HepG2 (cell line): ENCODE measurements around the gene TMEM218. TPM values are rescaled to one million over a fixed set of nuclear protein-coding genes. Genes with fewer than 3 reads are reported as not detected.
A peak's percentile ranks its signal among the peaks of the same experiment; 100 is the strongest.

Source experiments
- BCL3 ChIP-seq: sonication (generic); formaldehyde crosslinking; IDR thresholded peaks from 2 replicates; pipeline ENCODE4 v1.5.1; 2020; ENCODE audit warnings: mild to moderate bottlenecking, missing genetic modification reagents, moderate library complexity
- ETV5 ChIP-seq: IDR thresholded peaks from 2 replicates; pipeline ENCODE4 v1.6.1; 2018; ENCODE audit warnings: missing biosample characterization, missing genetic modification reagents, inconsistent platforms, borderline replicate concordance
- MATR3 ChIP-seq: sonication (generic); formaldehyde crosslinking; IDR thresholded peaks from 2 replicates; pipeline ENCODE4 v1.4.0; 2020; ENCODE audit warnings: missing genetic modification reagents
- PHF8 ChIP-seq: sonication (generic); formaldehyde crosslinking; IDR thresholded peaks from 2 replicates; pipeline ENCODE4 v1.5.0; 2020; ENCODE audit warnings: missing genetic modification reagents
- REST ChIP-seq, 2 experiments: IDR thresholded peaks; 2 replicates each; pipeline ENCODE4 v1.6.1; 2011 to 2012; ENCODE audit warnings: low read length in 2 of 2, borderline replicate concordance in 1 of 2, low read depth in 1 of 2, mild to moderate bottlenecking in 1 of 2, moderate library complexity in 1 of 2
- SIN3A ChIP-seq: IDR thresholded peaks from 2 replicates; pipeline ENCODE4 v1.6.1; 2011; ENCODE audit warnings: low read depth, mild to moderate bottlenecking, control low read depth, low read length, borderline replicate concordance
- ZBTB8A ChIP-seq: sonication (generic); formaldehyde crosslinking; IDR thresholded peaks from 2 replicates; pipeline ENCODE4 v1.4.0; 2020; ENCODE audit warnings: mild to moderate bottlenecking, low read depth, missing genetic modification reagents, borderline replicate concordance
- ZC3H13 ChIP-seq: sonication (generic); formaldehyde crosslinking; IDR thresholded peaks from 2 replicates; pipeline ENCODE4 v1.8.1; 2023; ENCODE audit warnings: mild to moderate bottlenecking, missing genetic modification reagents, moderate library complexity
- ZNF205 ChIP-seq: IDR thresholded peaks from 2 replicates; pipeline ENCODE4 v1.6.1; 2018; ENCODE audit warnings: missing biosample characterization, missing genetic modification reagents
- polyA plus RNA-seq, 8 experiments: library from polyadenylated mRNA; depleted of rRNA in 3 of 8; stranded (reverse) in 7 of 8; unstranded in 1 of 8; fragments of >200 nt; fragmentation: Illumina TruSeq in 4 of 8; extraction: Trizol in 4 of 8; gene quantifications; 2 replicates each; pipeline versions ENCODE4 v1.2.1 to v1.2.3, GENCODE V29; 2011 to 2016; ENCODE audit warnings: low read depth in 4 of 8, missing spikeins in 1 of 8, mixed read lengths in 1 of 8; ENCODE audit not compliant: insufficient read depth in 1 of 8
- total RNA-seq, 5 experiments: library from RNA; depleted of rRNA; stranded (reverse); fragments of >200 nt; fragmentation: Illumina TruSeq; extraction: Trizol; gene quantifications; 2 replicates each; pipeline ENCODE4 v1.2.3, GENCODE V29; 2016; ENCODE audit warnings: low read depth in 1 of 5
- TF ChIP-seq, protein P1 (sequence below): sonication (generic); formaldehyde crosslinking; IDR thresholded peaks from 2 replicates; pipeline ENCODE4 v1.5.0; 2020; ENCODE audit warnings: missing genetic modification reagents
- TF ChIP-seq, protein P2 (sequence below): sonication (generic); formaldehyde crosslinking; IDR thresholded peaks from 2 replicates; pipeline ENCODE4 v1.4.0; 2020; ENCODE audit warnings: mild to moderate bottlenecking, missing genetic modification reagents

TMEM218 gene
- total and polyA plus RNA-seq, 2 of the 13 experiments (the other 11 are each of a cell fraction or from before 2014, with no cell fraction given): 11.8 to 14.0 TPM

DNA sequence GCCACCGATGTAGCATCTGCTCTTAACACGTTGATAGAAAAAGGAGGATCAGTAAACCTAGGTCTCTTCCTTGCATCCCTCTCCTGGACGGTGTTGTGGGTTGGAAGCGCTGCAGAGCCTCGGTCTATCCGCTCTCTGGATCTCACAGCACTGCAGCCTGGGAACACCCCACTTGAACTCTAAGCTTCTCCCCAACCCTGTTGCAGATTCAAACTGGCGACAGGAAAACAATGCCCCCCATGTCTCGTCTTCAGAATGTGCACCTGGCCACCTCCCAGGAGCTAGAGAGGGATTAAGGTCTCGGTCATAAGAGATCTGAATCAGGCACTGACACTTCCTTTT is 454 bp downstream of the TMEM218 start (continued):
- TF ChIP-seq, protein P1, sequence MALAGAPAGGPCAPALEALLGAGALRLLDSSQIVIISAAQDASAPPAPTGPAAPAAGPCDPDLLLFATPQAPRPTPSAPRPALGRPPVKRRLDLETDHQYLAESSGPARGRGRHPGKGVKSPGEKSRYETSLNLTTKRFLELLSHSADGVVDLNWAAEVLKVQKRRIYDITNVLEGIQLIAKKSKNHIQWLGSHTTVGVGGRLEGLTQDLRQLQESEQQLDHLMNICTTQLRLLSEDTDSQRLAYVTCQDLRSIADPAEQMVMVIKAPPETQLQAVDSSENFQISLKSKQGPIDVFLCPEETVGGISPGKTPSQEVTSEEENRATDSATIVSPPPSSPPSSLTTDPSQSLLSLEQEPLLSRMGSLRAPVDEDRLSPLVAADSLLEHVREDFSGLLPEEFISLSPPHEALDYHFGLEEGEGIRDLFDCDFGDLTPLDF: no peak
- TF ChIP-seq ZBTB8A: no peak
- TF ChIP-seq SIN3A: peak; percentile 42; the same call in 1 of the 2 replicates
- no peak for TF ChIP-seq ZNF205 (CRISPR knock-in tag)
- no peak for TF ChIP-seq ETV5 (CRISPR knock-in tag)
- no peak for TF ChIP-seq REST (IDR thresholded peaks at IDR 0.05; ENCODE audit: borderline replicate concordance in 1 of 2, low read depth in 1 of 2, low read length in 2 of 2)
- TF ChIP-seq PHF8: 0 out of 2 replicates have a peak, but pooled peaks have one; percentile 4
- TF ChIP-seq MATR3 (CRISPR knock-in tag): no peak
- TF ChIP-seq, protein P2, sequence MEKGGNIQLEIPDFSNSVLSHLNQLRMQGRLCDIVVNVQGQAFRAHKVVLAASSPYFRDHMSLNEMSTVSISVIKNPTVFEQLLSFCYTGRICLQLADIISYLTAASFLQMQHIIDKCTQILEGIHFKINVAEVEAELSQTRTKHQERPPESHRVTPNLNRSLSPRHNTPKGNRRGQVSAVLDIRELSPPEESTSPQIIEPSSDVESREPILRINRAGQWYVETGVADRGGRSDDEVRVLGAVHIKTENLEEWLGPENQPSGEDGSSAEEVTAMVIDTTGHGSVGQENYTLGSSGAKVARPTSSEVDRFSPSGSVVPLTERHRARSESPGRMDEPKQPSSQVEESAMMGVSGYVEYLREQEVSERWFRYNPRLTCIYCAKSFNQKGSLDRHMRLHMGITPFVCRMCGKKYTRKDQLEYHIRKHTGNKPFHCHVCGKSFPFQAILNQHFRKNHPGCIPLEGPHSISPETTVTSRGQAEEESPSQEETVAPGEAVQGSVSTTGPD (CRISPR knock-in tag): no peak
- no peak for TF ChIP-seq ZC3H13 (CRISPR knock-in tag)
- TF ChIP-seq BCL3: no peak
